ENCODE data around the gene PLXNA1.

DNA sequence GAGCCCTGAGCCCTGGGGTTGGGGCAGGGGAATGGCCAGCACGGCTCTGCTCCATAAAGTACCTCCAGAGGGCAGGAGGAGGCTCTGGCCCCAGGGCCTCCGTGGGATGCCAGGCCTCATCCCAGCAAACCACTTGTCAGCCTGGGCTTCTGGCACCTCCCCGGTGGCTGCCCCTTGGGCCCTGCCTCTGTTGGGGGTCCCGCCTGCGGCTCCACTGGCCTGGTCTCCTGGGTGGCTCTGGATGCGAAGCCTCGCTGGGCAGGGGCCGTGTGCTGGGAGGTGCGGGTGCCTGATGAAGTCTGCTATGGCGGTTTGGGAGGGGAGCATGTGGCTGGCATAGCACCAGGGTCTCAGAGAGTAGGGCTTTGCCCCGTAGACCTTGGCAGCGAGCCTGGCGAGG, 37.6 kb downstream of the PLXNA1 start:
- no peak for TF ChIP-seq POLR2AphosphoS5 (IDR thresholded peaks at IDR 0.05; ENCODE audit: low read depth)
- TF ChIP-seq, protein P1, sequence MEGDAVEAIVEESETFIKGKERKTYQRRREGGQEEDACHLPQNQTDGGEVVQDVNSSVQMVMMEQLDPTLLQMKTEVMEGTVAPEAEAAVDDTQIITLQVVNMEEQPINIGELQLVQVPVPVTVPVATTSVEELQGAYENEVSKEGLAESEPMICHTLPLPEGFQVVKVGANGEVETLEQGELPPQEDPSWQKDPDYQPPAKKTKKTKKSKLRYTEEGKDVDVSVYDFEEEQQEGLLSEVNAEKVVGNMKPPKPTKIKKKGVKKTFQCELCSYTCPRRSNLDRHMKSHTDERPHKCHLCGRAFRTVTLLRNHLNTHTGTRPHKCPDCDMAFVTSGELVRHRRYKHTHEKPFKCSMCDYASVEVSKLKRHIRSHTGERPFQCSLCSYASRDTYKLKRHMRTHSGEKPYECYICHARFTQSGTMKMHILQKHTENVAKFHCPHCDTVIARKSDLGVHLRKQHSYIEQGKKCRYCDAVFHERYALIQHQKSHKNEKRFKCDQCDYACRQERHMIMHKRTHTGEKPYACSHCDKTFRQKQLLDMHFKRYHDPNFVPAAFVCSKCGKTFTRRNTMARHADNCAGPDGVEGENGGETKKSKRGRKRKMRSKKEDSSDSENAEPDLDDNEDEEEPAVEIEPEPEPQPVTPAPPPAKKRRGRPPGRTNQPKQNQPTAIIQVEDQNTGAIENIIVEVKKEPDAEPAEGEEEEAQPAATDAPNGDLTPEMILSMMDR (IDR thresholded peaks at IDR 0.05; ENCODE audit: insufficient read depth, low read length) = no peak

Measured in HL-60 (cell line).